ENCODE results near the gene SPRN. TPM values are rescaled to one million over a fixed set of nuclear protein-coding genes. Genes with fewer than 3 reads are reported as not detected.
"Not testable (repeated sequence)": the region's sequence is repeated elsewhere in the genome, so short reads cannot be mapped to it uniquely, and the experiment has no call there.

SPRN gene, protein sequence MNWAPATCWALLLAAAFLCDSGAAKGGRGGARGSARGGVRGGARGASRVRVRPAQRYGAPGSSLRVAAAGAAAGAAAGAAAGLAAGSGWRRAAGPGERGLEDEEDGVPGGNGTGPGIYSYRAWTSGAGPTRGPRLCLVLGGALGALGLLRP
- total RNA-seq, result 0.64 and 0.92 TPM in 2 replicates

GRCh38 chr10:133424601-133425000 lies at the start of gene SPRN:
SPRN (minus strand) TSS chr10:133424625; CDS start chr10:133423681, 944 bp downstream.
- not testable (repeated sequence) for DNase-seq (ENCODE audit: extremely low read depth, low read depth, low spot score)

DNA sequence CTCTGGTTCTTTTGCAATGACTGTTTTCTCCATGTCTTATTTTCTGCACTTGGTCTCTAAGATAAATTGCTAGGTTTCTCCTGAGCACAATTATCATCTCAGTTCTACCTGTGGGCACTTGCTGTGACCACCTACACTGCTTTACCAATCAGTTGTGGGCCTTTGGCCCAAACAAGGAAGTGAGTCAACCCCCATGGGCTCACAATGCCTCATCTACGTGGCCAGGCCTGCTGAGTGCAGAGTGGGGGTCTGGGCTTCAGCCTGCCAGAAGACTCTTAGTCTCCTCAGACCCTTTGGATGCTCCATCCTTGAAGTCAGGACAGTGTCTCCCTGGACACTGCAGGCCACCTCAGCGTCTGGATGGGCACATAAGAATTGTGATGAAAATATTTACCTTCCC lies 49.6 kb upstream of the SPRN start:
- DNase-seq (ENCODE audit: extremely low read depth, low read depth, low spot score), result no peak

DNA sequence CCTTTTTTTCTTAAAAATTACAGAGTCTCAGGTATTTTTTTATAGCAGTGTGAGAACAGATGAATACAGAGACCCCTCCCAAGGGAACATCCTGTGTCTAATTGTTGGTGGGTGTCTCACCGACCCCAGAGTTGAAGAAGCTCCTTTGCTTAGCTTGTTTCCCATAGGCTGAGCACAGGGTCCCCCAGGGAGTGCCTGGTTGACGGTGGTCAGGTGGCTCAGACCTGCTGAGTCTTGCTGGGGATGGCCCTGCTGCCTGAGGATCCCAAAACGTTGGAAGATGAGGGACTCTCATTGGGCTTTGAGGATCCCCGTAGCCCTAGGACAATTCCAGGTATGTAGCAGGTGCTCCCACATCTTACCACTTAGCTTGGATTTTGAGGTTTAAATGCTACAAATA lies 48.8 kb upstream of the SPRN start:
- DNase-seq (ENCODE audit: extremely low read depth, low read depth, low spot score), result no peak

- DNase-seq (ENCODE audit: extremely low read depth, low read depth, low spot score), result no peak
These were observed 47.1 kb upstream of the SPRN start for GRCh38 chr10:133471300-133472109.

- not testable (repeated sequence) for DNase-seq (ENCODE audit: extremely low read depth, low read depth, low spot score)
These were observed 44.8 kb upstream of the SPRN start for GRCh38 chr10:133469205-133469604.

- no peak for DNase-seq (ENCODE audit: extremely low read depth, low read depth, low spot score)
These were observed 43.0 kb upstream of the SPRN start for GRCh38 chr10:133467286-133467911.

GRCh38 chr10:133466683-133467275 lies 42.4 kb upstream of the SPRN start:
- no peak for DNase-seq (ENCODE audit: extremely low read depth, low read depth, low spot score)

DNA sequence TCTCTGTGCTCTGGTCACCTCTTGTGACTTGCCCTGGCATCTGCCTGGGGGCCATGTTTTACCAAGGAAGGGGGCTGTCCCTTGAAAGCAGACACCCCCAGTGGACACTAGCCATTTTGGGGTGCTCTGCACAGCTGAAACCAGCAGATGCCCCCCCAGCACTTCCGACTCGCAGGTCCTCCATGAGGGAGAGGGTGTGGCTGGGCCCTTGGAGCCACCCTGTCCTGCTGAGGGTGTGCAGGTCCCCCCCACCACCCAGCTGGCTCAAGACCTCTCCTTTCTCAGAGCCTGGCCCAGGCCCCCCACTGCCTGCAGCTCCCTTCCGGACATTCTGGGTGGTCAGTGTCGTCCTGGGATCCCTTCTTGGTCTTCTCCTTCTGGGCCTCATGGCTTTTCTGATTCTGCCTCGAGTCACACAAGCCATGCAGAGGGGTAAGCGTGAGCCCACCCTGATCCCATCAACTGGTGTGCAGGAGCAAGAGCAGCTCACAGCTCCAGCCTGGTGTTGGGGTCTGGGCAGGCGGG lies 41.6 kb upstream of the SPRN start:
- no peak for DNase-seq (ENCODE audit: extremely low read depth, low read depth, low spot score)

GRCh38 chr10:133465191-133465949 lies 40.9 kb upstream of the SPRN start:
- no peak for DNase-seq (ENCODE audit: extremely low read depth, low read depth, low spot score)

- DNase-seq (ENCODE audit: extremely low read depth, low read depth, low spot score), result no peak
These were observed 40.2 kb upstream of the SPRN start for GRCh38 chr10:133464582-133465031.

DNA sequence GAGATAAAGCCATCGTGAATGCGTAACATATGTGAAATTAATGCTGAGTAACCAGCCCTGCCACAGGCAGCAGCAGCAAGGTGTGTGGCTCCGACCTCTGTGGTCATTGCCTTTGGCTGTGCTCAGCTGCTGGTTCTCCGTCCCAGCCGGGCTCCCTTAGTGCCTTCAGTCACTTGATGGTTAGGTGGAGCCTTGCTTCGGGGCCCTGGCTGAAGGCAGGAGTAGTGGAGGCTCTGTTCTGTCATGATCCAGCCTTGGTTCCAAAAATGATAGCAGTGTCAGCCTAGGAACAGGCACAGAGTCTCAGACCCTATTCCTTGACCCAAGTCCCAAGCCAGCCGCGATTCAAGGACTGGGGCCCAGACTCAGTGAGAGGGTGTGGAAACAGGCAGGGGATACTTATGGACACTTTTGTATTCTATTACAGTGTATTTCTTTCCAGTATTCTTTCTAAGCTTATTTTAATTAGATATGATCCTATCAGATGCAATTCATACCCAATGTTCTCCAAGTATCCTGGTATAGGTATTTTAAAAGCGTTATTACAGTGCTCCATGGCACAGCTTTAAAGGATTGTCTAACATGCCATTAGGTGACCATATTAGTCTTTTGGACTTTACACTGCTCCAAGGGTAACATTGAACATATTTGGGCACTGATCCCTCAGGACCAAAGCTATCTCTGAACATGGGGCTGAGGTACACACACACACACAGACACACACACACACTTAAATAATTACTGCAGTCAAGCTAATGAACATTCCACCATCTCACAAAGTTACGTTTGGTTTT lies 38.3 kb upstream of the SPRN start:
- DNase-seq (ENCODE audit: extremely low read depth, low read depth, low spot score), result no peak

DNA sequence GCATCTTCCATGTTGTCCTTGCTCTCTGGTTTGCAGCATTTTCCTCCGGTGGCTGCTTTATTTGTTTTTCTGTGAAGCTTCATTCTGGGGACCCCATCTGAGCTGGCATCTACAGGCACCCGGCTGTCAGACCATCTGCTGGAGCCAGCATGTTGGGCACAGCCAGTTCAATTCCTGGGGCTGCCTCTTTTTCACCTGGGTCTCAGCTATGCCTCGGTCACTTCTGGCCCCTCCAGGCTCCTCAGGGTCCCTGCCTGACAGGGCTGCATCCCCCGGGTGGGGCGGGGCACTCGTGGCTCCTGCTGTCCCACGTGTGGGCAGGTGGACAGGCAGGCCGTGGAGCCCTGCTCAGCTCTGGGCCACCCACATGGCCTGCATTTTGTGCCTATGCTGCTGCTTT lies 37.4 kb upstream of the SPRN start:
- DNase-seq (ENCODE audit: extremely low read depth, low read depth, low spot score), result no peak

- no peak for DNase-seq (ENCODE audit: extremely low read depth, low read depth, low spot score)
These were observed 36.6 kb upstream of the SPRN start for GRCh38 chr10:133461027-133461426.

DNA sequence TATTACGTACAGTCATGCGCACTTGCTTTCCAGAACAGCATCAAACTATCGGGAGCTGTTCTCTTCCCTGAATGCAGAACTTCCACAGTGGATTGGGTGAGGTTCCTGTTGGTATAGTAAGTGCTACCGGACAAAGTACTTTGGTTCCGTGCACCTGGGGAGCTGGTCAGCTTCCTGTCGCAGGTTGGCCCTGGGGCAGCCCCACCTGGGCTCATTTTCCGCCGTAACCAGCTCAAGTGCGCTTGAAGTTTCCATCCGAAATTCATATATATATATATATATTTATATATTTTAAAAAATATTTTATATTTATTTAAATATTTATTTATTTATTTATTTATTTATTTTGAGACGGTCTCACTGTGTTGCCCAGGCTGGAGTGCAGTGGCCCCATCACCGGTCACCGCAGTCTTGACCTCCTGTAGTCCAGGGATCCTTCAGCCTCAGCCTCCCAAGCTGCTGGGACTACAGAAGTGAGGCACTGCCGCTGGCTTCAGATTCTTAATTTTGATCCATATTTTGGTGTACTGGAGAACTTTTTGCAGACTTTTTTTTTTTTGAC lies 35.9 kb upstream of the SPRN start:
- DNase-seq (ENCODE audit: extremely low read depth, low read depth, low spot score), result no peak

- DNase-seq (ENCODE audit: extremely low read depth, low read depth, low spot score), result no peak
These were observed 35.2 kb upstream of the SPRN start for GRCh38 chr10:133459454-133460207.

DNA sequence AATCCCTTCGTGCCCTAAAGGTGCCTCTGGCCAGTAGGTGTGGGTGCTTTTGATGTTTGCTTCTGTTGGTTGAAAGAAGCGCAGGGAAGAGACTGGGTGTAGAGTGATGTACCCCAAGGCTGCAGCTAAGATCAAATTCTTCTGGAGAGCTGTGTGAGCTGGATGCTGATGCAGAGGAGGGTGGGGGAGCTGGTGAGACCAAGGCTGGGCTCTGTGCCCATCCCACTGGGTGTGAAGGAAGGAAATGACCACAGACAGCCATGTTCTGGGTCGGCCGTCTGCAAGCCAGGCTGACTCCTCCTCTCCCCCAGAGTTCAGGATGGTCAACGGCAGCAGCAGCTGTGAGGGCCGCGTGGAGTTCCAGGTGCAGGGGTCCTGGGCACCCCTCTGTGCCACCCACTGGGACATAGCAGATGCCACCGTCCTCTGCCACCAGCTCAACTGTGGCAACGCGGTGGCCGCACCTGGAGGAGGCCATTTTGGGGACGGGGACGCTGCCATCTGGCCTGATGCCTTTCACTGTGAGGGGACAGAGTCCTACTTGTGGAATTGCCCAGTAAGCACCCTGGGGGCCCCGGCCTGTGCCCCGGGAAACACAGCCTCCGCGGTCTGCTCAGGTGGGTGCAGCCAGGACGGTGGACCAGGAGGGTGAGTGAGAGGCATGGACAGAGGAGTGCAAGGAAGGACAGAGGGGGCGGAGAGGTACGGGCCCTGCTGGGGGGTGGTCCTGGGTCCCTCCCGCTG lies 34.5 kb upstream of the SPRN start:
- no peak for DNase-seq (ENCODE audit: extremely low read depth, low read depth, low spot score)

- DNase-seq (ENCODE audit: extremely low read depth, low read depth, low spot score), result no peak
These were observed 33.7 kb upstream of the SPRN start for GRCh38 chr10:133458021-133458709.
